ENCODE data around the gene COQ10A. TPM values are rescaled to one million over a fixed set of nuclear protein-coding genes. Genes with fewer than 3 reads are reported as not detected.

Gene COQ10A
- total and polyA plus RNA-seq, 9 of the 15 experiments (the other 6 are each of a cell fraction or from before 2014, with no cell fraction given), result 3.1 to 26.4 (median 12.7) TPM

DNA sequence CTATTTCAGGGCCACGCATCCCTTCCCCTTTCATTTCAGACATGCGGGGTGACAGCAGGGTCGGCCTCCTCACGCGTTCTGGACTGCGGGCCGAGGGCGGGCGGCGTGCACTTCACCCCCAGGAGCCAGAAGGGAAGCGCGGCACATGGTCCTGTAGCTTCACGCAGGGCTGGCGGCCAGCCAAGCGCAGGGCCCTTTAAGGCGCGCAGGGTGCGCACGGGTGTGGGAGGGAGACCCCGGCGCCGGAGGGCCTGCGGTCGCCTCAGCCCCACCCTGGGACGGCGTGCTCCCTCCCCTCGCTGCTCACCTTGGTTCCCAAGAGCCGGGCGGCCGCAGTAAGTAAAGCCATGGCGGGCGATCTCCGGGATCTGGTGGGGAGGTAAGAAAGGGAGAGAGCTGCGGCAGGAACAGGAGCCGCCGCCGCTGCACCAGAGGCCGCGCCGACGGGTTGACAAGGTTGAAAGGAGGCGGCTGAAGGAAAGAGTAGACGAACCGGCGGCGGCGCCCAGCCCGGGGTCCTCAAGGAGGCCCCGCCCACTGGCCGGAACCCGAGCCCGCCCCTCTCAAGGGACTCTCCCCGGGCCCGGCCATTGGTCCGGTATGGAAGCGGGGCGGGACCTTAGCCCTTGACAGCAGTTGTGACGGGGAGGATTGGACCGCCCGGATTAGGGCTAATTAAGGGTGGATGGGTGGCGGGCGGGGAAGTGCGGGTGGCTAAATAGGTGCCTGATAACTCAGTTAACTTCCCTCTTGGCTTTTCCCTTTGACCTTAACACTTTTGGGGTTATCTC is 33.3 kb downstream of the COQ10A start, which contains the start of gene CS (continued):
- TF ChIP-seq, protein P1, sequence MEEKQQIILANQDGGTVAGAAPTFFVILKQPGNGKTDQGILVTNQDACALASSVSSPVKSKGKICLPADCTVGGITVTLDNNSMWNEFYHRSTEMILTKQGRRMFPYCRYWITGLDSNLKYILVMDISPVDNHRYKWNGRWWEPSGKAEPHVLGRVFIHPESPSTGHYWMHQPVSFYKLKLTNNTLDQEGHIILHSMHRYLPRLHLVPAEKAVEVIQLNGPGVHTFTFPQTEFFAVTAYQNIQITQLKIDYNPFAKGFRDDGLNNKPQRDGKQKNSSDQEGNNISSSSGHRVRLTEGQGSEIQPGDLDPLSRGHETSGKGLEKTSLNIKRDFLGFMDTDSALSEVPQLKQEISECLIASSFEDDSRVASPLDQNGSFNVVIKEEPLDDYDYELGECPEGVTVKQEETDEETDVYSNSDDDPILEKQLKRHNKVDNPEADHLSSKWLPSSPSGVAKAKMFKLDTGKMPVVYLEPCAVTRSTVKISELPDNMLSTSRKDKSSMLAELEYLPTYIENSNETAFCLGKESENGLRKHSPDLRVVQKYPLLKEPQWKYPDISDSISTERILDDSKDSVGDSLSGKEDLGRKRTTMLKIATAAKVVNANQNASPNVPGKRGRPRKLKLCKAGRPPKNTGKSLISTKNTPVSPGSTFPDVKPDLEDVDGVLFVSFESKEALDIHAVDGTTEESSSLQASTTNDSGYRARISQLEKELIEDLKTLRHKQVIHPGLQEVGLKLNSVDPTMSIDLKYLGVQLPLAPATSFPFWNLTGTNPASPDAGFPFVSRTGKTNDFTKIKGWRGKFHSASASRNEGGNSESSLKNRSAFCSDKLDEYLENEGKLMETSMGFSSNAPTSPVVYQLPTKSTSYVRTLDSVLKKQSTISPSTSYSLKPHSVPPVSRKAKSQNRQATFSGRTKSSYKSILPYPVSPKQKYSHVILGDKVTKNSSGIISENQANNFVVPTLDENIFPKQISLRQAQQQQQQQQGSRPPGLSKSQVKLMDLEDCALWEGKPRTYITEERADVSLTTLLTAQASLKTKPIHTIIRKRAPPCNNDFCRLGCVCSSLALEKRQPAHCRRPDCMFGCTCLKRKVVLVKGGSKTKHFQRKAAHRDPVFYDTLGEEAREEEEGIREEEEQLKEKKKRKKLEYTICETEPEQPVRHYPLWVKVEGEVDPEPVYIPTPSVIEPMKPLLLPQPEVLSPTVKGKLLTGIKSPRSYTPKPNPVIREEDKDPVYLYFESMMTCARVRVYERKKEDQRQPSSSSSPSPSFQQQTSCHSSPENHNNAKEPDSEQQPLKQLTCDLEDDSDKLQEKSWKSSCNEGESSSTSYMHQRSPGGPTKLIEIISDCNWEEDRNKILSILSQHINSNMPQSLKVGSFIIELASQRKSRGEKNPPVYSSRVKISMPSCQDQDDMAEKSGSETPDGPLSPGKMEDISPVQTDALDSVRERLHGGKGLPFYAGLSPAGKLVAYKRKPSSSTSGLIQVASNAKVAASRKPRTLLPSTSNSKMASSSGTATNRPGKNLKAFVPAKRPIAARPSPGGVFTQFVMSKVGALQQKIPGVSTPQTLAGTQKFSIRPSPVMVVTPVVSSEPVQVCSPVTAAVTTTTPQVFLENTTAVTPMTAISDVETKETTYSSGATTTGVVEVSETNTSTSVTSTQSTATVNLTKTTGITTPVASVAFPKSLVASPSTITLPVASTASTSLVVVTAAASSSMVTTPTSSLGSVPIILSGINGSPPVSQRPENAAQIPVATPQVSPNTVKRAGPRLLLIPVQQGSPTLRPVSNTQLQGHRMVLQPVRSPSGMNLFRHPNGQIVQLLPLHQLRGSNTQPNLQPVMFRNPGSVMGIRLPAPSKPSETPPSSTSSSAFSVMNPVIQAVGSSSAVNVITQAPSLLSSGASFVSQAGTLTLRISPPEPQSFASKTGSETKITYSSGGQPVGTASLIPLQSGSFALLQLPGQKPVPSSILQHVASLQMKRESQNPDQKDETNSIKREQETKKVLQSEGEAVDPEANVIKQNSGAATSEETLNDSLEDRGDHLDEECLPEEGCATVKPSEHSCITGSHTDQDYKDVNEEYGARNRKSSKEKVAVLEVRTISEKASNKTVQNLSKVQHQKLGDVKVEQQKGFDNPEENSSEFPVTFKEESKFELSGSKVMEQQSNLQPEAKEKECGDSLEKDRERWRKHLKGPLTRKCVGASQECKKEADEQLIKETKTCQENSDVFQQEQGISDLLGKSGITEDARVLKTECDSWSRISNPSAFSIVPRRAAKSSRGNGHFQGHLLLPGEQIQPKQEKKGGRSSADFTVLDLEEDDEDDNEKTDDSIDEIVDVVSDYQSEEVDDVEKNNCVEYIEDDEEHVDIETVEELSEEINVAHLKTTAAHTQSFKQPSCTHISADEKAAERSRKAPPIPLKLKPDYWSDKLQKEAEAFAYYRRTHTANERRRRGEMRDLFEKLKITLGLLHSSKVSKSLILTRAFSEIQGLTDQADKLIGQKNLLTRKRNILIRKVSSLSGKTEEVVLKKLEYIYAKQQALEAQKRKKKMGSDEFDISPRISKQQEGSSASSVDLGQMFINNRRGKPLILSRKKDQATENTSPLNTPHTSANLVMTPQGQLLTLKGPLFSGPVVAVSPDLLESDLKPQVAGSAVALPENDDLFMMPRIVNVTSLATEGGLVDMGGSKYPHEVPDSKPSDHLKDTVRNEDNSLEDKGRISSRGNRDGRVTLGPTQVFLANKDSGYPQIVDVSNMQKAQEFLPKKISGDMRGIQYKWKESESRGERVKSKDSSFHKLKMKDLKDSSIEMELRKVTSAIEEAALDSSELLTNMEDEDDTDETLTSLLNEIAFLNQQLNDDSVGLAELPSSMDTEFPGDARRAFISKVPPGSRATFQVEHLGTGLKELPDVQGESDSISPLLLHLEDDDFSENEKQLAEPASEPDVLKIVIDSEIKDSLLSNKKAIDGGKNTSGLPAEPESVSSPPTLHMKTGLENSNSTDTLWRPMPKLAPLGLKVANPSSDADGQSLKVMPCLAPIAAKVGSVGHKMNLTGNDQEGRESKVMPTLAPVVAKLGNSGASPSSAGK (IDR thresholded peaks at IDR 0.05), result peak; percentile 71
- TF ChIP-seq, protein P2, sequence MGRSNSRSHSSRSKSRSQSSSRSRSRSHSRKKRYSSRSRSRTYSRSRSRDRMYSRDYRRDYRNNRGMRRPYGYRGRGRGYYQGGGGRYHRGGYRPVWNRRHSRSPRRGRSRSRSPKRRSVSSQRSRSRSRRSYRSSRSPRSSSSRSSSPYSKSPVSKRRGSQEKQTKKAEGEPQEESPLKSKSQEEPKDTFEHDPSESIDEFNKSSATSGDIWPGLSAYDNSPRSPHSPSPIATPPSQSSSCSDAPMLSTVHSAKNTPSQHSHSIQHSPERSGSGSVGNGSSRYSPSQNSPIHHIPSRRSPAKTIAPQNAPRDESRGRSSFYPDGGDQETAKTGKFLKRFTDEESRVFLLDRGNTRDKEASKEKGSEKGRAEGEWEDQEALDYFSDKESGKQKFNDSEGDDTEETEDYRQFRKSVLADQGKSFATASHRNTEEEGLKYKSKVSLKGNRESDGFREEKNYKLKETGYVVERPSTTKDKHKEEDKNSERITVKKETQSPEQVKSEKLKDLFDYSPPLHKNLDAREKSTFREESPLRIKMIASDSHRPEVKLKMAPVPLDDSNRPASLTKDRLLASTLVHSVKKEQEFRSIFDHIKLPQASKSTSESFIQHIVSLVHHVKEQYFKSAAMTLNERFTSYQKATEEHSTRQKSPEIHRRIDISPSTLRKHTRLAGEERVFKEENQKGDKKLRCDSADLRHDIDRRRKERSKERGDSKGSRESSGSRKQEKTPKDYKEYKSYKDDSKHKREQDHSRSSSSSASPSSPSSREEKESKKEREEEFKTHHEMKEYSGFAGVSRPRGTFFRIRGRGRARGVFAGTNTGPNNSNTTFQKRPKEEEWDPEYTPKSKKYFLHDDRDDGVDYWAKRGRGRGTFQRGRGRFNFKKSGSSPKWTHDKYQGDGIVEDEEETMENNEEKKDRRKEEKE (IDR thresholded peaks at IDR 0.05; ENCODE audit: borderline replicate concordance in 1 of 2, control insufficient read depth in 1 of 2, low read depth in 2 of 2, low read length in 1 of 2), result no peak
- TF ChIP-seq STAT5A (IDR thresholded peaks at IDR 0.05; ENCODE audit: borderline replicate concordance, low read length), result no peak
- TF ChIP-seq ETV6 (IDR thresholded peaks at IDR 0.05; ENCODE audit: borderline replicate concordance in 1 of 2, low read depth in 2 of 2, low read length in 1 of 2), result no peak
- TF ChIP-seq ETV6 (CRISPR knock-in tag; IDR thresholded peaks at IDR 0.05; ENCODE audit: borderline replicate concordance), result no peak
- TF ChIP-seq POLR3G (IDR thresholded peaks at IDR 0.05; ENCODE audit: extremely low read depth, insufficient read length, insufficient replicate concordance), result no peak
- TF ChIP-seq STAT5B (CRISPR knock-in tag; IDR thresholded peaks at IDR 0.05), result no peak
- no peak for TF ChIP-seq ZNF124 (CRISPR knock-in tag; IDR thresholded peaks at IDR 0.05)
- TF ChIP-seq DNMT1 (IDR thresholded peaks at IDR 0.05), result no peak
- no peak for TF ChIP-seq KDM4B (IDR thresholded peaks at IDR 0.05; ENCODE audit: borderline replicate concordance in 2 of 2, low read depth in 1 of 2)
- TF ChIP-seq MAFK (IDR thresholded peaks at IDR 0.05; ENCODE audit: low read length), result no peak

All from K562 (cell line).